Measurements from ENCODE around the gene FZR1.

The FZR1 gene

GRCh38 chr19:3533033-3533432, 26.9 kb downstream of the FZR1 start:
- Histone ChIP-seq H3K9ac (no peak overlapping the region), H4K20me1 (ENCODE audit: insufficient read depth) (no peaks in the 10 kb centered on the region), H3K27ac (no peak overlapping the region), H3K4me1 (ENCODE audit: low read depth, poor library complexity, severe bottlenecking) (no peaks in the 10 kb centered on the region), H2AFZ (ENCODE audit: low read depth) (no peak overlapping the region), H3K36me3 (ENCODE audit: insufficient read depth) (no peaks in the 10 kb centered on the region), H3K27me3 (ENCODE audit: insufficient read depth, low read depth) (no peaks in the 10 kb centered on the region), H3K79me2 (ENCODE audit: insufficient read depth, low read depth) (no peaks in the 10 kb centered on the region), H3K4me3 (IDR thresholded peaks at IDR 0.05; ENCODE audit: insufficient read depth, low read depth, low read length) (no peak overlapping the region), H3K4me2 (no peak overlapping the region)
- TF ChIP-seq, protein P1, sequence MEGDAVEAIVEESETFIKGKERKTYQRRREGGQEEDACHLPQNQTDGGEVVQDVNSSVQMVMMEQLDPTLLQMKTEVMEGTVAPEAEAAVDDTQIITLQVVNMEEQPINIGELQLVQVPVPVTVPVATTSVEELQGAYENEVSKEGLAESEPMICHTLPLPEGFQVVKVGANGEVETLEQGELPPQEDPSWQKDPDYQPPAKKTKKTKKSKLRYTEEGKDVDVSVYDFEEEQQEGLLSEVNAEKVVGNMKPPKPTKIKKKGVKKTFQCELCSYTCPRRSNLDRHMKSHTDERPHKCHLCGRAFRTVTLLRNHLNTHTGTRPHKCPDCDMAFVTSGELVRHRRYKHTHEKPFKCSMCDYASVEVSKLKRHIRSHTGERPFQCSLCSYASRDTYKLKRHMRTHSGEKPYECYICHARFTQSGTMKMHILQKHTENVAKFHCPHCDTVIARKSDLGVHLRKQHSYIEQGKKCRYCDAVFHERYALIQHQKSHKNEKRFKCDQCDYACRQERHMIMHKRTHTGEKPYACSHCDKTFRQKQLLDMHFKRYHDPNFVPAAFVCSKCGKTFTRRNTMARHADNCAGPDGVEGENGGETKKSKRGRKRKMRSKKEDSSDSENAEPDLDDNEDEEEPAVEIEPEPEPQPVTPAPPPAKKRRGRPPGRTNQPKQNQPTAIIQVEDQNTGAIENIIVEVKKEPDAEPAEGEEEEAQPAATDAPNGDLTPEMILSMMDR (conservative IDR thresholded peaks at IDR 0.05; ENCODE audit: low read depth, low read length) = no peak

- Histone ChIP-seq H3K27me3 (ENCODE audit: insufficient read depth, low read depth) (no peaks in the 10 kb centered on the region), H3K36me3 (ENCODE audit: insufficient read depth) (no peaks in the 10 kb centered on the region), H2AFZ (ENCODE audit: low read depth) (no peak overlapping the region), H3K79me2 (ENCODE audit: insufficient read depth, low read depth) (no peaks in the 10 kb centered on the region), H4K20me1 (ENCODE audit: insufficient read depth) (no peaks in the 10 kb centered on the region), H3K4me3 (IDR thresholded peaks at IDR 0.05; ENCODE audit: insufficient read depth, low read depth, low read length) (no peak overlapping the region), H3K4me1 (ENCODE audit: low read depth, poor library complexity, severe bottlenecking) (no peaks in the 10 kb centered on the region), H3K9ac (no peak overlapping the region), H3K27ac (no peak overlapping the region), H3K4me2 (no peak overlapping the region)
- TF ChIP-seq, protein P1 (conservative IDR thresholded peaks at IDR 0.05; ENCODE audit: low read depth, low read length) = no peak
Observed at GRCh38 chr19:3533563-3534216, 27.6 kb downstream of the FZR1 start.

DNA sequence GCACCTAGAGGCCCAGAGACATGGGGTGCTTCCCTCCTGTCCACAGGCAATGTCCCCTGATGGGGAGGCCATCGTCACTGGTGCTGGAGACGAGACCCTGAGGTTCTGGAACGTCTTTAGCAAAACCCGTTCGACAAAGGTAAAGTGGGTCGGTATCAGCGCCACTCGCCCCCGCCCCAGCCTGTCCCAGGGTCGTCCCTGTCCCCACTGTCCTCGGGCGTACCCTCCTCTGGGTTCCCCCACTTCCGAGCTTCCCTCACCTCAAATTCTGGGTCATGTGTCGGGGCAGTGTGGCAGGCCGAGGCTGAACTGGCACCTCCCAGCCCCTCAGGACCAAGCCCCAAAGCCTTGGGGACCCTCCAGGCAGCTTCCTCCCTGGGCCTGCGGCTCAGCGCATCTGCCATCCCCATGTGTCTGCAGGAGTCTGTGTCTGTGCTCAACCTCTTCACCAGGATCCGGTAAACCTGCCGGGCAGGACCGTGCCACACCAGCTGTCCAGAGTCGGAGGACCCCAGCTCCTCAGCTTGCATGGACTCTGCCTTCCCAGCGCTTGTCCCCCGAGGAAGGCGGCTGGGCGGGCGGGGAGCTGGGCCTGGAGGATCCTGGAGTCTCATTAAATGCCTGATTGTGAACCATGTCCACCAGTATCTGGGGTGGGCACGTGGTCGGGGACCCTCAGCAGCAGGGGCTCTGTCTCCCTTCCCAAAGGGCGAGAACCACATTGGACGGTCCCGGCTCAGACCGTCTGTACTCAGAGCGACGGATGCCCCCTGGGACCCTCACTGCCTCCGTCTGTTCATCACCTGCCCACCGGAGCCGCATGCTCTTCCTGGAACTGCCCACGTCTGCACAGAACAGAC, 28.5 kb downstream of the FZR1 start:
- no peak overlapping the region for H3K4me3 ChIP-seq (IDR thresholded peaks at IDR 0.05; ENCODE audit: insufficient read depth, low read depth, low read length)
- H3K36me3 ChIP-seq (ENCODE audit: insufficient read depth) = no peaks in the 10 kb centered on the region
- H4K20me1 ChIP-seq (ENCODE audit: insufficient read depth) = no peaks in the 10 kb centered on the region
- H2AFZ ChIP-seq (ENCODE audit: low read depth) = no peak overlapping the region
- TF ChIP-seq, protein P1 (conservative IDR thresholded peaks at IDR 0.05; ENCODE audit: low read depth, low read length) = no peak
- H3K4me2 ChIP-seq = no peak overlapping the region
- H3K9ac ChIP-seq = no peak overlapping the region
- no peaks in the 10 kb centered on the region for H3K27me3 ChIP-seq (ENCODE audit: insufficient read depth, low read depth)
- no peak overlapping the region for H3K27ac ChIP-seq
- H3K4me1 ChIP-seq (ENCODE audit: low read depth, poor library complexity, severe bottlenecking) = no peaks in the 10 kb centered on the region
- H3K79me2 ChIP-seq (ENCODE audit: insufficient read depth, low read depth) = no peaks in the 10 kb centered on the region

GRCh38 chr19:3535235-3535535, 29.1 kb downstream of the FZR1 start:
- H3K4me1 ChIP-seq (ENCODE audit: low read depth, poor library complexity, severe bottlenecking) = no peaks in the 10 kb centered on the region
- H3K27ac ChIP-seq = no peak overlapping the region
- TF ChIP-seq, protein P1 (conservative IDR thresholded peaks at IDR 0.05; ENCODE audit: low read depth, low read length) = no peak
- no peaks in the 10 kb centered on the region for H3K36me3 ChIP-seq (ENCODE audit: insufficient read depth)
- no peak overlapping the region for H2AFZ ChIP-seq (ENCODE audit: low read depth)
- H4K20me1 ChIP-seq (ENCODE audit: insufficient read depth) = no peaks in the 10 kb centered on the region
- no peaks in the 10 kb centered on the region for H3K27me3 ChIP-seq (ENCODE audit: insufficient read depth, low read depth)
- no peak overlapping the region for H3K9ac ChIP-seq
- H3K79me2 ChIP-seq (ENCODE audit: insufficient read depth, low read depth) = no peaks in the 10 kb centered on the region
- no peak overlapping the region for H3K4me3 ChIP-seq (IDR thresholded peaks at IDR 0.05; ENCODE audit: insufficient read depth, low read depth, low read length)
- no peak overlapping the region for H3K4me2 ChIP-seq

All from KMS-11 (cell line).